Liver (tissue), 9 donors: ENCODE data around the gene SLC2A5. TPM values are rescaled to one million over a fixed set of nuclear protein-coding genes. Genes with fewer than 3 reads are reported as not detected.

Source experiments
- DNase-seq: peaks from one replicate; pipeline ENCODE4 v3.0.0-alpha.2; 2017; ENCODE audit warnings: low spot score
- H3K27ac ChIP-seq, 2 donors: one replicate each; pipeline ENCODE4 v1.7.0; 2013; ENCODE audit warnings: inconsistent platforms in 2 of 2, low read length in 2 of 2, control low read depth in 1 of 2, low read depth in 1 of 2, mild to moderate bottlenecking in 1 of 2
- H3K27me3 ChIP-seq, 4 donors: one replicate each; pipeline versions ENCODE4 v1.6.1 to v1.7.0; 2013; ENCODE audit warnings: low read length in 3 of 4, inconsistent platforms in 1 of 4, mild to moderate bottlenecking in 1 of 4, moderate library complexity in 1 of 4; ENCODE audit not compliant: control insufficient read depth in 4 of 4, insufficient read depth in 4 of 4
- H3K36me3 ChIP-seq, 4 donors: one replicate each; pipeline versions ENCODE4 v1.6.1 to v1.7.0; 2013; ENCODE audit warnings: low read length in 3 of 4, mild to moderate bottlenecking in 3 of 4, low read depth in 1 of 4, moderate library complexity in 1 of 4; ENCODE audit not compliant: control insufficient read depth in 4 of 4, insufficient read depth in 3 of 4
- H3K4me1 ChIP-seq, 4 donors: one replicate each; pipeline versions ENCODE4 v1.6.1 to v1.7.0; 2013; ENCODE audit warnings: low read length in 3 of 4, mild to moderate bottlenecking in 3 of 4, moderate library complexity in 1 of 4; ENCODE audit not compliant: control insufficient read depth in 4 of 4, insufficient read depth in 4 of 4
- H3K4me3 ChIP-seq, 3 donors: one replicate each; pipeline versions ENCODE4 v1.6.1 to v1.7.0; 2013; ENCODE audit warnings: low read length in 3 of 3, control low read depth in 1 of 3, low read depth in 1 of 3, mild to moderate bottlenecking in 1 of 3
- H3K9ac ChIP-seq, 2 donors: one replicate each; pipeline ENCODE4 v1.7.0; 2013; ENCODE audit warnings: low read length in 2 of 2, mild to moderate bottlenecking in 2 of 2, moderate library complexity in 2 of 2, control low read depth in 1 of 2, low read depth in 1 of 2
- H3K9me3 ChIP-seq, 4 donors: one replicate each; pipeline versions ENCODE4 v1.6.1 to v1.7.0; 2013; ENCODE audit warnings: low read length in 3 of 4; ENCODE audit not compliant: control insufficient read depth in 4 of 4
- EGR1 ChIP-seq, 2 donors: IDR thresholded peaks; 2 replicates each; pipeline ENCODE4 v1.6.1; 2016 to 2018; ENCODE audit warnings: antibody characterized with exemption in 2 of 2, low read depth in 2 of 2
- FOXA1 ChIP-seq: IDR thresholded peaks from 2 replicates; pipeline ENCODE4 v1.6.1; 2016; ENCODE audit warnings: antibody characterized with exemption
- FOXA2 ChIP-seq: IDR thresholded peaks from 2 replicates; pipeline ENCODE4 v1.6.1; 2016; ENCODE audit warnings: antibody characterized with exemption
- GABPA ChIP-seq, 2 donors: IDR thresholded peaks in 1 of 2; conservative IDR thresholded peaks in 1 of 2; 2 replicates each; pipeline ENCODE4 v1.6.1; 2016; ENCODE audit warnings: antibody characterized with exemption in 2 of 2, mild to moderate bottlenecking in 1 of 2, moderate library complexity in 1 of 2
- HNF4A ChIP-seq, 2 donors: conservative IDR thresholded peaks; 2 replicates each; pipeline ENCODE4 v1.6.1; 2016; ENCODE audit warnings: antibody characterized with exemption in 2 of 2, mild to moderate bottlenecking in 2 of 2
- HNF4G ChIP-seq: IDR thresholded peaks from 2 replicates; pipeline ENCODE4 v1.6.1; 2016; ENCODE audit warnings: antibody characterized with exemption
- JUND ChIP-seq, 2 donors: IDR thresholded peaks; 2 replicates each; pipeline ENCODE4 v1.6.1; 2016; ENCODE audit warnings: antibody characterized with exemption in 2 of 2
- NR2F2 ChIP-seq: IDR thresholded peaks from 2 replicates; pipeline ENCODE4 v1.6.1; 2016; ENCODE audit warnings: antibody characterized with exemption
- RAD21 ChIP-seq, 2 donors: IDR thresholded peaks; 2 replicates each; pipeline ENCODE4 v1.6.1; 2016; ENCODE audit warnings: antibody characterized with exemption in 2 of 2, mild to moderate bottlenecking in 2 of 2
- RXRA ChIP-seq, 2 donors: IDR thresholded peaks; 2 replicates each; pipeline ENCODE4 v1.6.1; 2017 to 2018; ENCODE audit warnings: antibody characterized with exemption in 2 of 2, mild to moderate bottlenecking in 1 of 2
- SP1 ChIP-seq: IDR thresholded peaks from 2 replicates; pipeline ENCODE4 v1.6.1; 2018; ENCODE audit warnings: antibody characterized with exemption, mild to moderate bottlenecking
- TAF1 ChIP-seq: conservative IDR thresholded peaks from 2 replicates; pipeline ENCODE4 v1.6.1; 2016; ENCODE audit warnings: antibody characterized with exemption, mild to moderate bottlenecking
- YY1 ChIP-seq: IDR thresholded peaks from 2 replicates; pipeline ENCODE4 v1.6.1; 2016; ENCODE audit warnings: antibody characterized with exemption, mild to moderate bottlenecking
- WGBS: extraction: QIAGEN DNeasy Blood & Tissue Kit; methylation state at CpG from one replicate; pipeline ENCODE4 v1.1.7; 2013; 5-methylcytosine and 5-hydroxymethylcytosine counted together
- polyA plus RNA-seq, 2 donors: library from polyadenylated mRNA; stranded (reverse) in 1 of 2; unstranded in 1 of 2; fragments of 200-250 nt in 1 of 2; fragments of >200 nt in 1 of 2; fragmentation: Nextera tagmentation in 1 of 2; extraction: Ambion mirVana in 1 of 2; gene quantifications; one replicate each; pipeline versions ENCODE4 v1.2.1 to v1.2.3, GENCODE V29; 2013 to 2015
- total RNA-seq, 2 donors: library from RNA; depleted of rRNA; stranded (reverse); fragments of >200 nt; gene quantifications; one replicate each; pipeline ENCODE4 v1.2.3, GENCODE V29; 2014
- TF ChIP-seq, protein P1 (sequence below): IDR thresholded peaks from 2 replicates; pipeline ENCODE4 v1.6.1; 2016; ENCODE audit warnings: antibody characterized with exemption
- TF ChIP-seq, protein P2 (sequence below): fragments of 150-350 bp; IDR thresholded peaks from 2 replicates; pipeline ENCODE4 v1.5.1; 2017; ENCODE audit warnings: improper control_type of control experiment, low read depth, low read length; ENCODE audit not compliant: missing input control
- TF ChIP-seq, protein P3 (sequence below): IDR thresholded peaks from 2 replicates; pipeline ENCODE4 v1.6.1; 2016; ENCODE audit warnings: antibody characterized with exemption, mild to moderate bottlenecking
- TF ChIP-seq, protein P4 (sequence below): IDR thresholded peaks from 2 replicates; pipeline ENCODE4 v1.6.1; 2016; ENCODE audit warnings: antibody characterized with exemption
- TF ChIP-seq, protein P5 (sequence below): IDR thresholded peaks from 2 replicates; pipeline ENCODE4 v1.6.1; 2016; ENCODE audit warnings: antibody characterized with exemption
- donor health status: healthy.
- donor health status: healthy.
- donor health status: healthy.
- donor health status: healthy.
- donor health status: healthy.

The SLC2A5 gene
- total and polyA plus RNA-seq, 4 donors, result 0.07 to 1.6 (median 0.13) TPM

DNA sequence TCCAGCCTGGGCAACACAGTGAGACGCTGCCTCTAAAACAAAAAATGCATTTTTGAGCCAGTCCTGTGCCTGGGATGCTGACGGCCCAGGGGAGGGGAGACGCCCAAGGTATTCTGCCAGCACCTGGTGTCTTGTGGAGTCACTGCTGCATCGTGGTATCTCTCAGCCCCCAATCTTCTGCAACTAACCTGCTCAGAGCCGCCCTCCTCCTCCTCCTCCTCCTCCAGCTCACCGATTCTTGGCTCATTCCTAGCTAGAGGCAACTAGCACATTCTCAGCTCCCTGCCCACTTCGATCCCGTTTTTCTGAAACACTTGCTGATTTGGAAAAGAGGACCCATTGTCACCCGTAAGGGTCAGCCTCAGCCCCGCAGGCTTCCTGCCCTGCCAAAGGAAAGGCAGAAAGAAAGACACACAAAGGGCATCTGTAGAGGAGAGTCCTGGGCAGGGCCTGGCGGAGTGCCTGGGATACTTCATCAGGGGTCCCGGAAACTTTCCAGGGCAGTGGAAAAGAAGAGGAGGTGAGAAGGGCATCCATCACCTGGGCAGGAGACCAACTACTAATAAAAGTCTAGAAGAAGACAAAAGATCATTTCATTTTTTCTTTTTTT is 38.7 kb upstream of the SLC2A5 start (continued):
- TF ChIP-seq, protein P1, sequence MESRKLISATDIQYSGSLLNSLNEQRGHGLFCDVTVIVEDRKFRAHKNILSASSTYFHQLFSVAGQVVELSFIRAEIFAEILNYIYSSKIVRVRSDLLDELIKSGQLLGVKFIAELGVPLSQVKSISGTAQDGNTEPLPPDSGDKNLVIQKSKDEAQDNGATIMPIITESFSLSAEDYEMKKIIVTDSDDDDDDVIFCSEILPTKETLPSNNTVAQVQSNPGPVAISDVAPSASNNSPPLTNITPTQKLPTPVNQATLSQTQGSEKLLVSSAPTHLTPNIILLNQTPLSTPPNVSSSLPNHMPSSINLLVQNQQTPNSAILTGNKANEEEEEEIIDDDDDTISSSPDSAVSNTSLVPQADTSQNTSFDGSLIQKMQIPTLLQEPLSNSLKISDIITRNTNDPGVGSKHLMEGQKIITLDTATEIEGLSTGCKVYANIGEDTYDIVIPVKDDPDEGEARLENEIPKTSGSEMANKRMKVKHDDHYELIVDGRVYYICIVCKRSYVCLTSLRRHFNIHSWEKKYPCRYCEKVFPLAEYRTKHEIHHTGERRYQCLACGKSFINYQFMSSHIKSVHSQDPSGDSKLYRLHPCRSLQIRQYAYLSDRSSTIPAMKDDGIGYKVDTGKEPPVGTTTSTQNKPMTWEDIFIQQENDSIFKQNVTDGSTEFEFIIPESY, result no peak
- TF ChIP-seq RAD21 (IDR thresholded peaks at IDR 0.05), result no peak
- no peak for TF ChIP-seq GABPA (IDR thresholded peaks at IDR 0.05 in 1 of 2, conservative IDR thresholded peaks at IDR 0.05 in 1 of 2)
- no peak for TF ChIP-seq JUND (IDR thresholded peaks at IDR 0.05)

DNA sequence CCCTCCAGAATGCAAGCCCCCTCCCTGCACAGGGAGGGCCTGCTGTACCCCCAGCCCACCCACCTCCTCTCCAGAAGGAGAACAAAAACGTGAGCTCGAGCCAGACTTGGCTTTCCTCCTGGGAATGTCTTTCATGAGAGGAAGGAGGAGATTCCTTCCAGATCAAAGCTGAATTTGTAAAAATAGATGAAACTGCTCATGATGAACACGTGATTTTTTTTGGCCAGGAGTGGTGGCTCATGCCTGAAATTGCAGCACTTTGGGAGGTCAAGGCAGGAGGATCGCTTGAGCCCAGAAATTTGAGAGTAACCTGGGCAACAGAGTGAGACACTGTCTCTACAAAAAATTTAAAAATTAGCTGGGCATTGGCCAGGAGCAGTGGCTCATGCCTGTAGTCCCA is 37.7 kb upstream of the SLC2A5 start:
- Histone ChIP-seq H3K27me3 (no peaks in the 10 kb centered on the region), H3K36me3 (peaks cover 3 to 27% (median 8%) of the 10 kb centered on the region in 4 donors), H3K9ac (no peak overlapping the region), H3K9me3 (no peaks in the 10 kb centered on the region), H3K4me3 (no peak overlapping the region), H3K27ac (no peak overlapping the region), H3K4me1 (peaks cover 2 to 4% (median 3%) of the 10 kb centered on the region in 4 donors)
- WGBS, result 80% methylated on average over 4 of the region's 4 CpGs
- no peak for DNase-seq
- TF ChIP-seq SP1, result no peak
- TF ChIP-seq HNF4G, result no peak
- TF ChIP-seq EGR1 (IDR thresholded peaks at IDR 0.05; ENCODE audit: low read depth in 2 of 2), result no peak
- TF ChIP-seq, protein P2, sequence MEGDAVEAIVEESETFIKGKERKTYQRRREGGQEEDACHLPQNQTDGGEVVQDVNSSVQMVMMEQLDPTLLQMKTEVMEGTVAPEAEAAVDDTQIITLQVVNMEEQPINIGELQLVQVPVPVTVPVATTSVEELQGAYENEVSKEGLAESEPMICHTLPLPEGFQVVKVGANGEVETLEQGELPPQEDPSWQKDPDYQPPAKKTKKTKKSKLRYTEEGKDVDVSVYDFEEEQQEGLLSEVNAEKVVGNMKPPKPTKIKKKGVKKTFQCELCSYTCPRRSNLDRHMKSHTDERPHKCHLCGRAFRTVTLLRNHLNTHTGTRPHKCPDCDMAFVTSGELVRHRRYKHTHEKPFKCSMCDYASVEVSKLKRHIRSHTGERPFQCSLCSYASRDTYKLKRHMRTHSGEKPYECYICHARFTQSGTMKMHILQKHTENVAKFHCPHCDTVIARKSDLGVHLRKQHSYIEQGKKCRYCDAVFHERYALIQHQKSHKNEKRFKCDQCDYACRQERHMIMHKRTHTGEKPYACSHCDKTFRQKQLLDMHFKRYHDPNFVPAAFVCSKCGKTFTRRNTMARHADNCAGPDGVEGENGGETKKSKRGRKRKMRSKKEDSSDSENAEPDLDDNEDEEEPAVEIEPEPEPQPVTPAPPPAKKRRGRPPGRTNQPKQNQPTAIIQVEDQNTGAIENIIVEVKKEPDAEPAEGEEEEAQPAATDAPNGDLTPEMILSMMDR, result no peak
- TF ChIP-seq, protein P3, sequence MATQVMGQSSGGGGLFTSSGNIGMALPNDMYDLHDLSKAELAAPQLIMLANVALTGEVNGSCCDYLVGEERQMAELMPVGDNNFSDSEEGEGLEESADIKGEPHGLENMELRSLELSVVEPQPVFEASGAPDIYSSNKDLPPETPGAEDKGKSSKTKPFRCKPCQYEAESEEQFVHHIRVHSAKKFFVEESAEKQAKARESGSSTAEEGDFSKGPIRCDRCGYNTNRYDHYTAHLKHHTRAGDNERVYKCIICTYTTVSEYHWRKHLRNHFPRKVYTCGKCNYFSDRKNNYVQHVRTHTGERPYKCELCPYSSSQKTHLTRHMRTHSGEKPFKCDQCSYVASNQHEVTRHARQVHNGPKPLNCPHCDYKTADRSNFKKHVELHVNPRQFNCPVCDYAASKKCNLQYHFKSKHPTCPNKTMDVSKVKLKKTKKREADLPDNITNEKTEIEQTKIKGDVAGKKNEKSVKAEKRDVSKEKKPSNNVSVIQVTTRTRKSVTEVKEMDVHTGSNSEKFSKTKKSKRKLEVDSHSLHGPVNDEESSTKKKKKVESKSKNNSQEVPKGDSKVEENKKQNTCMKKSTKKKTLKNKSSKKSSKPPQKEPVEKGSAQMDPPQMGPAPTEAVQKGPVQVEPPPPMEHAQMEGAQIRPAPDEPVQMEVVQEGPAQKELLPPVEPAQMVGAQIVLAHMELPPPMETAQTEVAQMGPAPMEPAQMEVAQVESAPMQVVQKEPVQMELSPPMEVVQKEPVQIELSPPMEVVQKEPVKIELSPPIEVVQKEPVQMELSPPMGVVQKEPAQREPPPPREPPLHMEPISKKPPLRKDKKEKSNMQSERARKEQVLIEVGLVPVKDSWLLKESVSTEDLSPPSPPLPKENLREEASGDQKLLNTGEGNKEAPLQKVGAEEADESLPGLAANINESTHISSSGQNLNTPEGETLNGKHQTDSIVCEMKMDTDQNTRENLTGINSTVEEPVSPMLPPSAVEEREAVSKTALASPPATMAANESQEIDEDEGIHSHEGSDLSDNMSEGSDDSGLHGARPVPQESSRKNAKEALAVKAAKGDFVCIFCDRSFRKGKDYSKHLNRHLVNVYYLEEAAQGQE, result no peak
- no peak for TF ChIP-seq GABPA (IDR thresholded peaks at IDR 0.05 in 1 of 2, conservative IDR thresholded peaks at IDR 0.05 in 1 of 2)
- TF ChIP-seq NR2F2, result no peak
- no peak for TF ChIP-seq TAF1
- TF ChIP-seq HNF4A (conservative IDR thresholded peaks at IDR 0.05), result no peak
- no peak for TF ChIP-seq RAD21 (IDR thresholded peaks at IDR 0.05)
- no peak for TF ChIP-seq YY1
- TF ChIP-seq RXRA (IDR thresholded peaks at IDR 0.05), result no peak
- TF ChIP-seq, protein P4, sequence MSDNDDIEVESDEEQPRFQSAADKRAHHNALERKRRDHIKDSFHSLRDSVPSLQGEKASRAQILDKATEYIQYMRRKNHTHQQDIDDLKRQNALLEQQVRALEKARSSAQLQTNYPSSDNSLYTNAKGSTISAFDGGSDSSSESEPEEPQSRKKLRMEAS, result no peak
- no peak for TF ChIP-seq FOXA2
- no peak for TF ChIP-seq FOXA1
- TF ChIP-seq, protein P5, sequence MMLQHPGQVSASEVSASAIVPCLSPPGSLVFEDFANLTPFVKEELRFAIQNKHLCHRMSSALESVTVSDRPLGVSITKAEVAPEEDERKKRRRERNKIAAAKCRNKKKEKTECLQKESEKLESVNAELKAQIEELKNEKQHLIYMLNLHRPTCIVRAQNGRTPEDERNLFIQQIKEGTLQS, result no peak
- TF ChIP-seq, protein P1, result no peak
